Measurements from ENCODE around the gene EHBP1L1.

EHBP1L1 gene

GRCh38 chr11:65546217-65546958, 29.5 kb upstream of the EHBP1L1 start:
- DNase-seq (ENCODE audit: low read depth in 2 of 3, low spot score in 1 of 3), result peak; percentile 97 to 100 (median 98)

- no peak for DNase-seq (ENCODE audit: low read depth in 2 of 3, low spot score in 1 of 3)
Observed at GRCh38 chr11:65547446-65548125, 28.3 kb upstream of the EHBP1L1 start.

GRCh38 chr11:65548395-65548794, 27.5 kb upstream of the EHBP1L1 start:
- no peak for DNase-seq (ENCODE audit: low read depth in 2 of 3, low spot score in 1 of 3)

GRCh38 chr11:65549096-65549495, 26.8 kb upstream of the EHBP1L1 start:
- DNase-seq (ENCODE audit: low read depth in 2 of 3, low spot score in 1 of 3), result no peak

- peak in 1 of 3 donors; percentile 52 for DNase-seq (ENCODE audit: low read depth in 2 of 3, low spot score in 1 of 3)
Observed at GRCh38 chr11:65551572-65552387, 24.1 kb upstream of the EHBP1L1 start.

GRCh38 chr11:65552388-65552951, 23.4 kb upstream of the EHBP1L1 start:
- DNase-seq (ENCODE audit: low read depth in 2 of 3, low spot score in 1 of 3), result no peak

- DNase-seq (ENCODE audit: low read depth in 2 of 3, low spot score in 1 of 3), result peak in 1 of 3 donors; percentile 50
Observed at GRCh38 chr11:65553301-65554001, 22.4 kb upstream of the EHBP1L1 start.

- no peak for DNase-seq (ENCODE audit: low read depth in 2 of 3, low spot score in 1 of 3)
Observed at GRCh38 chr11:65554057-65554818, 21.6 kb upstream of the EHBP1L1 start.

- no peak for DNase-seq (ENCODE audit: low read depth in 2 of 3, low spot score in 1 of 3)
Observed at GRCh38 chr11:65554842-65555430, 20.9 kb upstream of the EHBP1L1 start.

GRCh38 chr11:65555693-65556231, 20.1 kb upstream of the EHBP1L1 start:
- no peak for DNase-seq (ENCODE audit: low read depth in 2 of 3, low spot score in 1 of 3)

GRCh38 chr11:65556470-65557279, 19.2 kb upstream of the EHBP1L1 start:
- DNase-seq (ENCODE audit: low read depth in 2 of 3, low spot score in 1 of 3), result no peak

- DNase-seq (ENCODE audit: low read depth in 2 of 3, low spot score in 1 of 3), result no peak
Observed at GRCh38 chr11:65557280-65558001, 18.4 kb upstream of the EHBP1L1 start.

GRCh38 chr11:65558002-65558929, 17.6 kb upstream of the EHBP1L1 start, which contains the start of gene LTBP3:
Gene LTBP3 (minus strand): TSS chr11:65558359. CDS start chr11:65557959, 400 bp downstream.
- no peak for DNase-seq (ENCODE audit: low read depth in 2 of 3, low spot score in 1 of 3)

- no peak for DNase-seq (ENCODE audit: low read depth in 2 of 3, low spot score in 1 of 3)
Observed at GRCh38 chr11:65558930-65559509, 16.8 kb upstream of the EHBP1L1 start.

- DNase-seq (ENCODE audit: low read depth in 2 of 3, low spot score in 1 of 3), result no peak
Observed at GRCh38 chr11:65559535-65559934, 16.3 kb upstream of the EHBP1L1 start.

GRCh38 chr11:65559951-65560537, 15.8 kb upstream of the EHBP1L1 start:
- DNase-seq (ENCODE audit: low read depth in 2 of 3, low spot score in 1 of 3), result no peak
